Lung microvascular endothelial cell (primary cell): Measurements from ENCODE around the gene WASF1. TPM values are rescaled to one million over a fixed set of nuclear protein-coding genes. Genes with fewer than 3 reads are reported as not detected.

Experiments
- DNase-seq, 2 donors: peaks; one replicate each; pipeline versions ENCODE4 v3.0.0 to v3.0.0-alpha.2; 2010; ENCODE audit warnings: low read depth in 2 of 2
- total RNA-seq: library from RNA; depleted of rRNA; stranded (reverse); fragments of >200 nt; gene quantifications from 2 replicates; pipeline ENCODE4 v1.2.1, GENCODE V29; 2014

The WASF1 gene
- total RNA-seq: 6.8 and 8.7 TPM in 2 replicates

- DNase-seq: peak; percentile 99
These were observed at the start of gene WASF1 for GRCh38 chr6:110179406-110180227. WASF1 (minus strand) TSS chr6:110179670; CDS start chr6:110127601, 52,069 bp downstream.

GRCh38 chr6:110226261-110226660 is 46.8 kb upstream of the WASF1 start:
- DNase-seq: no peak

- no peak for DNase-seq
These were observed 42.3 kb upstream of the WASF1 start for GRCh38 chr6:110221738-110222137.

- DNase-seq: no peak
These were observed 37.8 kb upstream of the WASF1 start for GRCh38 chr6:110217266-110217665.

GRCh38 chr6:110216140-110216539 is 36.7 kb upstream of the WASF1 start:
- no peak for DNase-seq

GRCh38 chr6:110214338-110214737 is 34.9 kb upstream of the WASF1 start:
- DNase-seq: peak in 1 of 2 donors; percentile 56

- no peak for DNase-seq
These were observed 32.3 kb upstream of the WASF1 start for GRCh38 chr6:110211753-110212152.

GRCh38 chr6:110207652-110208051 is 28.2 kb upstream of the WASF1 start:
- no peak for DNase-seq

- no peak for DNase-seq
These were observed 21.8 kb upstream of the WASF1 start for GRCh38 chr6:110201151-110201884.

- DNase-seq: no peak
These were observed 19.1 kb upstream of the WASF1 start for GRCh38 chr6:110198561-110198960.

- DNase-seq: no peak
These were observed 17.4 kb upstream of the WASF1 start for GRCh38 chr6:110196874-110197273.

GRCh38 chr6:110195639-110196038 is 16.2 kb upstream of the WASF1 start:
- DNase-seq: no peak

- DNase-seq: peak in 1 of 2 donors; percentile 29
These were observed 12.0 kb upstream of the WASF1 start for GRCh38 chr6:110191477-110191876.

- no peak for DNase-seq
These were observed 11.3 kb upstream of the WASF1 start for GRCh38 chr6:110190726-110191125.

- peak in 1 of 2 donors; percentile 5 for DNase-seq
These were observed 9.3 kb upstream of the WASF1 start for GRCh38 chr6:110188791-110189190.

- no peak for DNase-seq
These were observed 6.4 kb upstream of the WASF1 start for GRCh38 chr6:110185879-110186278.

- no peak for DNase-seq
These were observed 3.9 kb upstream of the WASF1 start for GRCh38 chr6:110183292-110183885.

- peak; percentile 1 to 66 for DNase-seq
These were observed 1.9 kb upstream of the WASF1 start for GRCh38 chr6:110181131-110182030.

GRCh38 chr6:110180228-110181008 is 948 bp upstream of the WASF1 start, which contains the start of gene CDC40:
CDC40 (plus strand) TSS chr6:110180427; CDS start chr6:110180445, 18 bp downstream.
- no peak for DNase-seq
